Hepatocyte (in vitro differentiated cells): ENCODE measurements around the gene BRAP.

ENCODE experiments used
- EZH2 ChIP-seq: fragments of 200-600 bp; sonication (generic); IDR thresholded peaks from 2 replicates; pipeline ENCODE4 v1.6.1; 2016; ENCODE audit warnings: antibody characterized with exemption, mild to moderate bottlenecking, borderline replicate concordance
- EZH2phosphoT487 ChIP-seq: fragments of 200-600 bp; sonication (generic); IDR thresholded peaks from one replicate; pipeline ENCODE4 v1.6.1; 2018; ENCODE audit warnings: antibody characterized with exemption, mild to moderate bottlenecking, low read depth, moderate library complexity; ENCODE audit not compliant: unreplicated experiment, severe bottlenecking
- TF ChIP-seq, protein P1 (sequence below): fragments of 200-600 bp; sonication (generic); IDR thresholded peaks from 2 replicates; pipeline ENCODE4 v1.5.1; 2016; ENCODE audit warnings: antibody characterized with exemption, mild to moderate bottlenecking; ENCODE audit not compliant: poor library complexity

GRCh38 chr12:111628505-111629260, 57.1 kb downstream of the BRAP start:
- TF ChIP-seq, protein P1, sequence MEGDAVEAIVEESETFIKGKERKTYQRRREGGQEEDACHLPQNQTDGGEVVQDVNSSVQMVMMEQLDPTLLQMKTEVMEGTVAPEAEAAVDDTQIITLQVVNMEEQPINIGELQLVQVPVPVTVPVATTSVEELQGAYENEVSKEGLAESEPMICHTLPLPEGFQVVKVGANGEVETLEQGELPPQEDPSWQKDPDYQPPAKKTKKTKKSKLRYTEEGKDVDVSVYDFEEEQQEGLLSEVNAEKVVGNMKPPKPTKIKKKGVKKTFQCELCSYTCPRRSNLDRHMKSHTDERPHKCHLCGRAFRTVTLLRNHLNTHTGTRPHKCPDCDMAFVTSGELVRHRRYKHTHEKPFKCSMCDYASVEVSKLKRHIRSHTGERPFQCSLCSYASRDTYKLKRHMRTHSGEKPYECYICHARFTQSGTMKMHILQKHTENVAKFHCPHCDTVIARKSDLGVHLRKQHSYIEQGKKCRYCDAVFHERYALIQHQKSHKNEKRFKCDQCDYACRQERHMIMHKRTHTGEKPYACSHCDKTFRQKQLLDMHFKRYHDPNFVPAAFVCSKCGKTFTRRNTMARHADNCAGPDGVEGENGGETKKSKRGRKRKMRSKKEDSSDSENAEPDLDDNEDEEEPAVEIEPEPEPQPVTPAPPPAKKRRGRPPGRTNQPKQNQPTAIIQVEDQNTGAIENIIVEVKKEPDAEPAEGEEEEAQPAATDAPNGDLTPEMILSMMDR: no peak
- no peak for TF ChIP-seq EZH2
- no peak for TF ChIP-seq EZH2phosphoT487
